Measurements from ENCODE around the gene CYP19A1. TPM values are rescaled to one million over a fixed set of nuclear protein-coding genes. Genes with fewer than 3 reads are reported as not detected.
"Not testable (repeated sequence)": the region's sequence is repeated elsewhere in the genome, so short reads cannot be mapped to it uniquely, and the experiment has no call there.

The CYP19A1 gene
- total RNA-seq, 1 donor from 2014 or later = not detected

DNA sequence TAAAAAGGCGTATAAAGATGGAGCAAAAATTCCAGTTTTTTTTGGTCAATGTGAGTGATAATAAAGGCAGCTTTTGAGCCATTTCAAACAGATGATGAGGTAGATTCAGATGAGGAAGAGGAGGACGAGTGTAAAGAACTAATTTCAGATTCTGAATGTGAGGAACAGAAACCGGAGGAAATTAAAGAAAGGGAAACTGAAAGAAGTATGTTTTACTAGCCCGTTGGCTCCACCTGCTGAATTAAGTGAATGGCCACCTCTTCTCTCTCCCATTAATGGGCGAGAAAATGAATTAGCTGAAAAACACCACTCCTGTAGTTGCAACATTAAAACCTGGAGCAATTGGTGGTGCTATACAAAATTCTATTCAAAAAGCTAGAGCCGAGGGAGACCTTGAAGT, 55.4 kb downstream of the CYP19A1 start:
- Histone ChIP-seq H3K4me2 (no peak overlapping the region), H3K27me3 (no peaks in the 10 kb centered on the region), H3F3A (ENCODE audit: low read depth) (no peaks in the 10 kb centered on the region), H3K9ac (no peak overlapping the region), H2AFZ (replicated peaks) (no peak overlapping the region), H3K4me3 (no peak overlapping the region), H3K36me3 (no peaks in the 10 kb centered on the region), H3K79me2 (ENCODE audit: low read depth) (no peaks in the 10 kb centered on the region), H3K27ac (no peak overlapping the region), H3K4me1 (no peaks in the 10 kb centered on the region), H4K20me1 (ENCODE audit: low read depth) (no peaks in the 10 kb centered on the region), H3K9me3 (ENCODE audit: low read depth) (no peaks in the 10 kb centered on the region)
- DNase-seq (ENCODE audit: low spot score) = no peak
- H3K9me3 Mint-ChIP-seq = no peaks in the 10 kb centered on the region
- peaks cover 4% of the 10 kb centered on the region for H3K27me3 Mint-ChIP-seq (ENCODE audit: insufficient read depth, low read depth)
- no peak overlapping the region for H3K4me3 Mint-ChIP-seq
- TF ChIP-seq EZH2 (IDR thresholded peaks at IDR 0.05) (no peak), EZH2phosphoT487 (IDR thresholded peaks at IDR 0.05) (no peak)
- TF ChIP-seq, protein P1, sequence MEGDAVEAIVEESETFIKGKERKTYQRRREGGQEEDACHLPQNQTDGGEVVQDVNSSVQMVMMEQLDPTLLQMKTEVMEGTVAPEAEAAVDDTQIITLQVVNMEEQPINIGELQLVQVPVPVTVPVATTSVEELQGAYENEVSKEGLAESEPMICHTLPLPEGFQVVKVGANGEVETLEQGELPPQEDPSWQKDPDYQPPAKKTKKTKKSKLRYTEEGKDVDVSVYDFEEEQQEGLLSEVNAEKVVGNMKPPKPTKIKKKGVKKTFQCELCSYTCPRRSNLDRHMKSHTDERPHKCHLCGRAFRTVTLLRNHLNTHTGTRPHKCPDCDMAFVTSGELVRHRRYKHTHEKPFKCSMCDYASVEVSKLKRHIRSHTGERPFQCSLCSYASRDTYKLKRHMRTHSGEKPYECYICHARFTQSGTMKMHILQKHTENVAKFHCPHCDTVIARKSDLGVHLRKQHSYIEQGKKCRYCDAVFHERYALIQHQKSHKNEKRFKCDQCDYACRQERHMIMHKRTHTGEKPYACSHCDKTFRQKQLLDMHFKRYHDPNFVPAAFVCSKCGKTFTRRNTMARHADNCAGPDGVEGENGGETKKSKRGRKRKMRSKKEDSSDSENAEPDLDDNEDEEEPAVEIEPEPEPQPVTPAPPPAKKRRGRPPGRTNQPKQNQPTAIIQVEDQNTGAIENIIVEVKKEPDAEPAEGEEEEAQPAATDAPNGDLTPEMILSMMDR (IDR thresholded peaks at IDR 0.05) = no peak
- no peaks in the 10 kb centered on the region for H3K4me1 Mint-ChIP-seq
- H3K27ac Mint-ChIP-seq = no peak overlapping the region
- no peaks in the 10 kb centered on the region for H3K36me3 Mint-ChIP-seq

DNA sequence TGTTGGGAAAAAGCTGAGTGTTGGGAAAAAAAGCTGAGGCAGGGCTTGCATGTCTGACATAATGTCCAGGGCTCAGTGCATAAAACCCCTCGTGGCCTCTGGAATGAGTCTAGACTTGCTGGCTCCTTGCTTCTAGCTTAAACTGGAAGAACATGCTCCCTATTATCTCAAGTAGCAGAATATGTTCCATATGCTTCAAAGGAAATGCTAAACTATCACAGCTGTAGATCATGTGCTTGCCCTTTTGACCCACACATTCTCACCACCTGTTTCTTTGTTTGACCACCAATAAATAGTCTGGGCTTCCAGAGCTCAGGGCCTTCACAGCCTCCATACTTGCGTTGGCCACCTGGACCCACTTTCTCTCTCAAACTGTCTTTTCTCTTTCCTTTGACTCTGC, 56.2 kb downstream of the CYP19A1 start:
- not testable (repeated sequence) for H3K9me3 Mint-ChIP-seq; H3K4me3 ChIP-seq; H4K20me1 ChIP-seq (ENCODE audit: low read depth); H3K4me2 ChIP-seq; H3K27ac Mint-ChIP-seq; H3K27me3 Mint-ChIP-seq (ENCODE audit: insufficient read depth, low read depth); H3K9me3 ChIP-seq (ENCODE audit: low read depth); H3F3A ChIP-seq (ENCODE audit: low read depth); H3K27me3 ChIP-seq; H3K27ac ChIP-seq; H2AFZ ChIP-seq (replicated peaks); H3K36me3 ChIP-seq; H3K36me3 Mint-ChIP-seq; H3K4me1 Mint-ChIP-seq; H3K4me1 ChIP-seq; H3K4me3 Mint-ChIP-seq; DNase-seq (ENCODE audit: low spot score); H3K79me2 ChIP-seq (ENCODE audit: low read depth); H3K9ac ChIP-seq

DNA sequence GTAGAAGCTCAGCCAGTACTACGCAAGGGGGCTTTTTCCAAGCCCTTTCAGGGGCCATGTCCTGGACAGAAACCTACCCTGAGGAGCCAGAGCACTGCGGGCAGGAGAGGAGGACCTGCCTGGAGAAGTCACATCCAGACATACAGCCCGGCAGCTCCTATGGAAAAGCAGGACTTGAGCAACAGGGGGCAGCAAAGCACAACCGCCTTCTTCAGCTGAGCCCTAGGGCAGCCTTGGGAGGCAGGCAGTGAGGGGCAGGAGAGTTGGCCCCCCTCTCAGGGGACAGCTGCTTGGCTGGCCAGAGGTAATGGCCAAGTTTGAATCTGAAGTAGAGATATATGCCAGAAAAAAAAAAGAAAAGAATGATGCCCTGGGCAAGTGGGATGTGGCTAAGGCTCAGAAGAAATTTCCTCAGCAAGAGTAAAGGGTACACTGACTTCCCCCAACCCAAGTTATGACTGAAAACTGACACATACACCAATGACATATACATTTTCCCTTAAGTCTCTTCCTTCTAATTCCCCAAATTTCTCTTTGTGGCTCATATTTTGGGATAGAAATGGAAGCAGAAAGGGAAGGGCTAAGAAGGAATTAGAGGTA, 56.9 kb downstream of the CYP19A1 start:
- TF ChIP-seq EZH2 (IDR thresholded peaks at IDR 0.05) = no peak
- TF ChIP-seq, protein P1 (IDR thresholded peaks at IDR 0.05) = peak; percentile 70
- no peak for TF ChIP-seq EZH2phosphoT487 (IDR thresholded peaks at IDR 0.05)
- no peaks in the 10 kb centered on the region for H3F3A ChIP-seq (ENCODE audit: low read depth)
- no peaks in the 10 kb centered on the region for H3K27me3 ChIP-seq
- H3K9ac ChIP-seq = no peak overlapping the region
- no peaks in the 10 kb centered on the region for H3K9me3 ChIP-seq (ENCODE audit: low read depth)
- Mint-ChIP-seq H3K27me3 (ENCODE audit: insufficient read depth, low read depth) (peaks cover 4% of the 10 kb centered on the region), H3K36me3 (no peaks in the 10 kb centered on the region), H3K9me3 (no peaks in the 10 kb centered on the region), H3K4me1 (no peaks in the 10 kb centered on the region), H3K27ac (no peak overlapping the region), H3K4me3 (no peak overlapping the region)
- no peak overlapping the region for H3K4me3 ChIP-seq
- no peaks in the 10 kb centered on the region for H4K20me1 ChIP-seq (ENCODE audit: low read depth)
- no peak overlapping the region for H3K4me2 ChIP-seq
- H3K4me1 ChIP-seq = peaks cover 9% of the 10 kb centered on the region
- no peak overlapping the region for H3K27ac ChIP-seq
- H2AFZ ChIP-seq (replicated peaks) = no peak overlapping the region
- no peaks in the 10 kb centered on the region for H3K79me2 ChIP-seq (ENCODE audit: low read depth)
- DNase-seq (ENCODE audit: low spot score) = peak; percentile 74
- H3K36me3 ChIP-seq = no peaks in the 10 kb centered on the region

DNA sequence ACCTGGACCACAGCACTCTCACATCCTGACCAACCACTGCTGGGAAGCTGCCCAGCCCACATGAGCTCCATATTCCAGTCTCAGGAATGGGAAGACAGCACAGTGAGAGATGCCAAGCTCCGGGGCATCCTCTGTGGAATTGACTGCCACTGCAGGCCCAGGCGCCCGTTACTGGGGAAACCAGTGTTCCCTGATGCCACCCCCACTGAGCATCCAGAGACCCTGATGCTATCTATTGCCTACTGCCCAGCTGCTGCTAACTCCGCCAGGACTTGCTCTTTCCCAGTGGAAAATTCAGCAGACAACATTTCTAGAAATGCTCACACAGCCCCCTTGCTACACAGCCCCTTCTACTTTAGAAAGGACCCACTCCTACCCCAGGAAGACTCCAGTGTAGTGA, 57.6 kb downstream of the CYP19A1 start:
- Mint-ChIP-seq H3K9me3 (no peaks in the 10 kb centered on the region), H3K4me3 (no peak overlapping the region), H3K27me3 (ENCODE audit: insufficient read depth, low read depth) (peaks cover 4% of the 10 kb centered on the region), H3K4me1 (no peaks in the 10 kb centered on the region), H3K36me3 (no peaks in the 10 kb centered on the region), H3K27ac (no peak overlapping the region)
- Histone ChIP-seq H3K4me1 (peaks cover 15% of the 10 kb centered on the region), H3K27ac (no peak overlapping the region), H3K36me3 (no peaks in the 10 kb centered on the region), H3K4me3 (no peak overlapping the region), H3K4me2 (no peak overlapping the region), H3K9ac (no peak overlapping the region), H3K9me3 (ENCODE audit: low read depth) (no peaks in the 10 kb centered on the region), H2AFZ (replicated peaks) (no peak overlapping the region), H3K27me3 (no peaks in the 10 kb centered on the region), H3F3A (ENCODE audit: low read depth) (no peaks in the 10 kb centered on the region), H4K20me1 (ENCODE audit: low read depth) (no peaks in the 10 kb centered on the region), H3K79me2 (ENCODE audit: low read depth) (no peaks in the 10 kb centered on the region)
- TF ChIP-seq, protein P1 (IDR thresholded peaks at IDR 0.05) = no peak
- TF ChIP-seq EZH2phosphoT487 (IDR thresholded peaks at IDR 0.05) = no peak
- no peak for TF ChIP-seq EZH2 (IDR thresholded peaks at IDR 0.05)
- DNase-seq (ENCODE audit: low spot score) = no peak
